ENCODE results near the gene LRRC4C.

- TF ChIP-seq CTCF (IDR thresholded peaks at IDR 0.05) (no peak), POLR2A (IDR thresholded peaks at IDR 0.05) (no peak)
These were observed 1074.5 kb downstream of the LRRC4C start for GRCh38 chr11:40384991-40385390.
